Panc1 (cell line): Measurements from ENCODE around the gene DGLUCY. TPM values are rescaled to one million over a fixed set of nuclear protein-coding genes. Genes with fewer than 3 reads are reported as not detected.

Experiments
- ATAC-seq: fragments of 200-7000 bp; cut with Tn5 transposase; 2 replicates; pipeline ENCODE4 v1.9.1; 2020; ENCODE audit warnings: mild to moderate bottlenecking, moderate library complexity
- BruUV-seq: library from RNA; stranded (reverse); fragments of 400-500 nt; replicated peaks from 2 replicates; lab custom pipeline; 2021; lab: Mats Ljungman, UMichigan
- CTCF ChIA-PET: fragments of 300-600 bp; sonication (Branson Sonifier 250); formaldehyde crosslinking; loops from one replicate; lab custom pipeline; 2022; ENCODE audit warnings: antibody characterized with exemption; lab: Charles Lee
- POLR2A ChIA-PET: fragments of 300-600 bp; sonication (Branson Sonifier 250); formaldehyde crosslinking; loops from one replicate; lab custom pipeline; 2022; ENCODE audit warnings: antibody characterized with exemption; lab: Charles Lee
- DNase-seq: peaks from one replicate; pipeline ENCODE4 v3.0.0-alpha.2; 2010; ENCODE audit warnings: low read depth, low spot score
- H3K27ac ChIP-seq: 2 replicates; pipeline ENCODE4 v1.5.1; 2011; ENCODE audit warnings: mild to moderate bottlenecking, low read length, inconsistent platforms
- H3K27me3 ChIP-seq: fragments of 200-500 bp; sonication (Bioruptor generic); 2 replicates; pipeline ENCODE4 v1.6.0; 2014; ENCODE audit warnings: low read length, inconsistent platforms; ENCODE audit not compliant: control insufficient read depth, insufficient read depth
- H3K36me3 ChIP-seq: fragments of 200-500 bp; sonication (Bioruptor generic); 2 replicates; pipeline ENCODE4 v1.5.1; 2014; ENCODE audit warnings: inconsistent platforms, mild to moderate bottlenecking, low read length, moderate library complexity; ENCODE audit not compliant: control insufficient read depth, insufficient read depth
- H3K4me1 ChIP-seq: 2 replicates; pipeline ENCODE4 v1.5.1; 2011; ENCODE audit warnings: inconsistent platforms, mild to moderate bottlenecking, low read length, moderate library complexity; ENCODE audit not compliant: control insufficient read depth, insufficient read depth
- H3K4me3 ChIP-seq, 2 experiments: 2 replicates each; pipeline ENCODE4 v1.5.1; 2011 to 2012; ENCODE audit warnings: low read depth in 2 of 2, low read length in 2 of 2, mild to moderate bottlenecking in 2 of 2, inconsistent platforms in 1 of 2, moderate library complexity in 1 of 2
- H3K9me3 ChIP-seq: fragments of 200-500 bp; sonication (Bioruptor generic); 2 replicates; pipeline ENCODE4 v1.5.1; 2014; ENCODE audit warnings: low read depth, mild to moderate bottlenecking, inconsistent platforms, low read length, moderate library complexity; ENCODE audit not compliant: control insufficient read depth, insufficient read depth
- POLR2AphosphoS5 ChIP-seq: IDR thresholded peaks from 2 replicates; pipeline ENCODE4 v1.6.1; 2012; ENCODE audit warnings: mild to moderate bottlenecking, low read depth, low read length, moderate library complexity
- REST ChIP-seq, 2 experiments: IDR thresholded peaks; 2 replicates each; pipeline ENCODE4 v1.6.1; 2011 to 2012; ENCODE audit warnings: low read depth in 2 of 2, control low read depth in 1 of 2, low read length in 1 of 2, mild to moderate bottlenecking in 1 of 2, moderate library complexity in 1 of 2; ENCODE audit not compliant: insufficient read depth in 1 of 2
- SIN3A ChIP-seq: IDR thresholded peaks from 2 replicates; pipeline ENCODE4 v1.6.1; 2012; ENCODE audit warnings: low read depth, mild to moderate bottlenecking, low read length, moderate library complexity, borderline replicate concordance; ENCODE audit not compliant: insufficient read depth
- TCF7L2 ChIP-seq: IDR thresholded peaks from 2 replicates; pipeline ENCODE4 v1.6.1; 2011; ENCODE audit warnings: mild to moderate bottlenecking, low read depth, low read length, inconsistent platforms
- in situ Hi-C: cut with HindIII; loops from 2 replicates; pipeline ENCODE4 v1.10.0; 2016; ENCODE audit warnings: low sequenced_read_pairs, low pct_unique_long_range_greater_than_20kb
- intact Hi-C: fragments of 100-400 bp; cut with micrococcal nuclease; formaldehyde crosslinking; loops from one replicate; pipeline ENCODE4 v1.10.0; 2022; ENCODE audit not compliant: unreplicated experiment
- total RNA-seq: library from RNA; stranded (reverse); gene quantifications from one replicate; pipeline ENCODE4 v1.2.1, GENCODE V29; 2021; ENCODE audit not compliant: unreplicated experiment
- TF ChIP-seq, protein P1 (sequence below): fragments of 450-650 bp; IDR thresholded peaks from 2 replicates; pipeline ENCODE4 v1.5.1; 2017; ENCODE audit warnings: mild to moderate bottlenecking

DGLUCY gene
- total RNA-seq, 1 experiment from 2014 or later, result 21.3 TPM

DNA sequence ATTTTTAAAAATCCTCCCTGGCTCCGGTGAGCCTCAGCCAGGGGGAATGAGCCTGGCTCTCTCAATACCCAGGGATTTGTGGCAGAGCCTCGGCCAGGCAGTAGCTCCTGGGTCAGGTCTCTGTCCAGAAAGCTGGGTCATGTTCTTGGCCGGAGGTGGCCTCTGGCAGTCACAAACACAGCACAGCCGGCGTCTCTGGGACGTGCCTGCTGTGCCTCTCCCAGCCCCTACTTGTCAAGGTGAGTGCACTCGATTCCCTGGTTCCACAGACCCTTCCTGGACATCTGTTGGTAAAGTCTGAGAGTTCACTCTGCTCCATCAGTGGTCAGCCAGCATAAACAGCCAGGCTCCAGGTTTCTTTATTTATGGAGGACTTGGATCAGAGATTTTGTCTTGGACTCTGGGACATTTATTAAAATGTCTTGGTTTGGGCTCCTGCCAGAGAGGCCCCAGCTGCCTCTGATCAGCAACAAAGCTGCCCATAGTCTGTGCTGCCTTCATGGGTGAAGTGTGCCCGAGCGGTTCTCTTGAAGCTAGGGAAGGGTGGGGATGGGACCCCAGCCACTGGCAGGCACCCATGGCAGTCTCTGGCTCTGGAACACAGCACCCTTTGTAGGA, 56.7 kb downstream of the DGLUCY start:
- TF ChIP-seq, protein P1, sequence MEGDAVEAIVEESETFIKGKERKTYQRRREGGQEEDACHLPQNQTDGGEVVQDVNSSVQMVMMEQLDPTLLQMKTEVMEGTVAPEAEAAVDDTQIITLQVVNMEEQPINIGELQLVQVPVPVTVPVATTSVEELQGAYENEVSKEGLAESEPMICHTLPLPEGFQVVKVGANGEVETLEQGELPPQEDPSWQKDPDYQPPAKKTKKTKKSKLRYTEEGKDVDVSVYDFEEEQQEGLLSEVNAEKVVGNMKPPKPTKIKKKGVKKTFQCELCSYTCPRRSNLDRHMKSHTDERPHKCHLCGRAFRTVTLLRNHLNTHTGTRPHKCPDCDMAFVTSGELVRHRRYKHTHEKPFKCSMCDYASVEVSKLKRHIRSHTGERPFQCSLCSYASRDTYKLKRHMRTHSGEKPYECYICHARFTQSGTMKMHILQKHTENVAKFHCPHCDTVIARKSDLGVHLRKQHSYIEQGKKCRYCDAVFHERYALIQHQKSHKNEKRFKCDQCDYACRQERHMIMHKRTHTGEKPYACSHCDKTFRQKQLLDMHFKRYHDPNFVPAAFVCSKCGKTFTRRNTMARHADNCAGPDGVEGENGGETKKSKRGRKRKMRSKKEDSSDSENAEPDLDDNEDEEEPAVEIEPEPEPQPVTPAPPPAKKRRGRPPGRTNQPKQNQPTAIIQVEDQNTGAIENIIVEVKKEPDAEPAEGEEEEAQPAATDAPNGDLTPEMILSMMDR, result no peak
- TF ChIP-seq TCF7L2 (no peak), REST (IDR thresholded peaks at IDR 0.05; ENCODE audit: insufficient read depth in 1 of 2, low read depth in 2 of 2, low read length in 1 of 2) (no peak), POLR2AphosphoS5 (no peak), SIN3A (no peak)
- Histone ChIP-seq H3K4me3 (no peak overlapping the region), H3K9me3 (no peaks in the 10 kb centered on the region), H3K36me3 (no peaks in the 10 kb centered on the region), H3K27me3 (no peaks in the 10 kb centered on the region), H3K27ac (no peak overlapping the region), H3K4me1 (no peaks in the 10 kb centered on the region)
- BruUV-seq, result no TSS peak
- in situ Hi-C loops (no loop called here), intact Hi-C loops (no loop called here)
- DNase-seq (no peak), ATAC-seq (no peak)
- POLR2A ChIA-PET, result no interaction called here
- CTCF ChIA-PET, result no interaction called here

DNA sequence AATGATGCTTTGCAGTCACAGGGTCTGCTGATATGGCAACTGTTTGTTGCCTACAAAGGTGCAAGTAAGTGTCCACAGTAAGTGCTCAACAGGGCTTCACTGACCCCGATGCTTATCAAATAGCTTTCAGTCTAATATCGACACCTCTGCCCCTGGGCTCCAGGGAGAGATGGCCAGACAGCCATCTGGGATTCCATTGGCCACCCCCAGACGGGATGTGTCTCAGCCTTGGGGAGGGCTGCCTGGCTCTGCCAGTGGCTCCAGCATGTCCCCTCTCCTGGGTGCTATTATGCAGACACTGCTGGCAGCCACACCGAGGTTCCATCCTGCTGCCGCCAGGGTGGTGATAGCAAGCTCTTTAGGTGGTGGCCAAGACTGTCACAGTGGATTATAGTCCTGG, 57.4 kb downstream of the DGLUCY start:
- intact Hi-C loops (no loop called here), in situ Hi-C loops (no loop called here)
- Histone ChIP-seq H3K36me3 (no peaks in the 10 kb centered on the region), H3K27ac (no peak overlapping the region), H3K27me3 (no peaks in the 10 kb centered on the region), H3K4me1 (no peaks in the 10 kb centered on the region), H3K9me3 (no peaks in the 10 kb centered on the region), H3K4me3 (no peak overlapping the region)
- no TSS peak for BruUV-seq
- CTCF ChIA-PET, result no interaction called here
- no peak for TF ChIP-seq TCF7L2
- ATAC-seq (no peak), DNase-seq (no peak)
- POLR2A ChIA-PET, result no interaction called here

- no peaks in the 10 kb centered on the region for H3K36me3 ChIP-seq
- ATAC-seq (peak; percentile 95), DNase-seq (peak; percentile 25)
- CTCF ChIA-PET, result interaction anchor here (0.5 to 1.3 kb wide), 14 partner anchors 10 to 413 kb away, joined by 3 to 10 read pairs (median 5); no protein-coding TSS in a partner anchor
- in situ Hi-C loops, result no loop called here
- H3K4me1 ChIP-seq, result no peaks in the 10 kb centered on the region
- POLR2A ChIA-PET, result interaction anchor here (0.5 kb wide), 1 partner anchor 415 kb away, joined by 5 read pairs; no protein-coding TSS in a partner anchor
- no peak for TF ChIP-seq SIN3A
- TF ChIP-seq TCF7L2, result no peak
- no peak for TF ChIP-seq REST (IDR thresholded peaks at IDR 0.05; ENCODE audit: insufficient read depth in 1 of 2, low read depth in 2 of 2, low read length in 1 of 2)
- TF ChIP-seq, protein P1, result peak; percentile 86
- no peak for TF ChIP-seq POLR2AphosphoS5
- intact Hi-C loops, result loop anchor here (2.0 kb wide), 1 partner anchor 270 kb away; no protein-coding TSS in a partner anchor
- BruUV-seq, result no TSS peak
- no peak overlapping the region for H3K4me3 ChIP-seq
- no peak overlapping the region for H3K27ac ChIP-seq
- no peaks in the 10 kb centered on the region for H3K27me3 ChIP-seq
- no peaks in the 10 kb centered on the region for H3K9me3 ChIP-seq
Measured at GRCh38 chr14:91173221-91173670, 59.4 kb downstream of the DGLUCY start.
